Measurements from ENCODE around the gene SPSB2.

SPSB2 gene

GRCh38 chr12:6822426-6823135 is 50.5 kb downstream of the SPSB2 start:
- peak in 4 of 56 donors; percentile 10 to 41 (median 22) for DNase-seq

GRCh38 chr12:6821591-6822425 is 51.3 kb downstream of the SPSB2 start, which contains the start of gene GPR162:
TSS of gene GPR162 (plus strand) at chr12:6821821. CDS start at chr12:6823899, 2,078 bp downstream.
- peak in 30 of 56 donors; percentile 13 to 83 (median 58) for DNase-seq

Data from nucleus accumbens (tissue), 56 donors.